MCF 10A (cell line): ENCODE data around the gene ZNF778. TPM values are rescaled to one million over a fixed set of nuclear protein-coding genes. Genes with fewer than 3 reads are reported as not detected.

ENCODE experiments used
- BruUV-seq: library from RNA; stranded (reverse); fragments of 400-500 nt; replicated peaks from 2 replicates; lab custom pipeline; 2021; lab: Mats Ljungman, UMichigan
- CTCF ChIA-PET: fragments of 300-600 bp; sonication (Branson Sonifier 250); formaldehyde crosslinking; extraction: SDS; loops from one replicate; lab custom pipeline; 2021; ENCODE audit warnings: antibody characterized with exemption, inconsistent platforms; lab: Yijun Ruan, JAX
- POLR2A ChIA-PET: fragments of 300-600, 350-650 bp; sonication (Branson Sonifier 250); formaldehyde crosslinking; extraction: SDS; loops from one replicate; lab custom pipeline; 2020; ENCODE audit warnings: antibody characterized with exemption, inconsistent platforms; lab: Yijun Ruan, JAX
- DNase-seq: peaks from one replicate; pipeline ENCODE4 v3.0.0-alpha.2; 2018; ENCODE audit not compliant: unreplicated experiment
- H3K27ac Mint-ChIP-seq: one replicate; pipeline ENCODE4 v1.8.0; 2022; ENCODE audit warnings: mild to moderate bottlenecking, low read depth, mixed read lengths; ENCODE audit not compliant: unreplicated experiment
- H3K27me3 Mint-ChIP-seq: one replicate; pipeline ENCODE4 v1.8.0; 2022; ENCODE audit warnings: mixed read lengths; ENCODE audit not compliant: insufficient read depth, unreplicated experiment
- H3K36me3 Mint-ChIP-seq: one replicate; pipeline ENCODE4 v1.8.0; 2022; ENCODE audit warnings: mild to moderate bottlenecking, moderate library complexity, mixed read lengths; ENCODE audit not compliant: insufficient read depth, unreplicated experiment
- H3K4me1 Mint-ChIP-seq: one replicate; pipeline ENCODE4 v1.8.0; 2022; ENCODE audit warnings: mixed read lengths; ENCODE audit not compliant: insufficient read depth, unreplicated experiment
- H3K4me3 Mint-ChIP-seq: one replicate; pipeline ENCODE4 v1.8.0; 2022; ENCODE audit warnings: mild to moderate bottlenecking, moderate library complexity, mixed read lengths; ENCODE audit not compliant: unreplicated experiment
- H3K9me3 Mint-ChIP-seq: one replicate; pipeline ENCODE4 v1.8.0; 2022; ENCODE audit warnings: mixed read lengths; ENCODE audit not compliant: unreplicated experiment
- CTCF ChIP-seq: fragments of 200-600 bp; IDR thresholded peaks from one replicate; pipeline ENCODE4 v1.8.0; 2022; ENCODE audit warnings: antibody characterized with exemption, mild to moderate bottlenecking; ENCODE audit not compliant: unreplicated experiment
- intact Hi-C: fragments of 100-400 bp; cut with micrococcal nuclease; formaldehyde crosslinking; loops from 2 replicates; pipeline ENCODE4 v1.14.1; 2022
- total RNA-seq: library from RNA; stranded (reverse); gene quantifications from 2 replicates; pipeline ENCODE4 v1.2.3, GENCODE V29; 2022

Gene ZNF778
- total RNA-seq, 1 experiment from 2014 or later = 15.8 TPM

- Mint-ChIP-seq H3K4me1 (peaks cover 5% of the 10 kb centered on the region), H3K4me3 (no peak overlapping the region), H3K36me3 (no peaks in the 10 kb centered on the region), H3K27me3 (no peaks in the 10 kb centered on the region), H3K9me3 (no peaks in the 10 kb centered on the region), H3K27ac (no peak overlapping the region)
- ChIA-PET POLR2A (no interaction called here), CTCF (interaction anchor here (0.5 to 0.7 kb wide), 2 partner anchors 434 to 454 kb away, joined by 3 read pairs; no protein-coding TSS in a partner anchor)
- no peak for DNase-seq
- intact Hi-C loops = no loop called here
- BruUV-seq = no TSS peak
- no peak for TF ChIP-seq CTCF
Measured at GRCh38 chr16:89174877-89175276, 42.6 kb upstream of the ZNF778 start.

- H3K27ac Mint-ChIP-seq = no peak overlapping the region
- no peaks in the 10 kb centered on the region for H3K36me3 Mint-ChIP-seq
- H3K4me3 Mint-ChIP-seq = no peak overlapping the region
- TF ChIP-seq CTCF = no peak
- H3K9me3 Mint-ChIP-seq = no peaks in the 10 kb centered on the region
- DNase-seq = no peak
- intact Hi-C loops = no loop called here
- H3K27me3 Mint-ChIP-seq = no peaks in the 10 kb centered on the region
- POLR2A ChIA-PET = no interaction called here
- no TSS peak for BruUV-seq
- CTCF ChIA-PET = interaction anchor here (0.7 kb wide), 1 partner anchor 435 kb away, joined by 3 read pairs; no protein-coding TSS in a partner anchor
- H3K4me1 Mint-ChIP-seq = peaks cover 5% of the 10 kb centered on the region
Measured at GRCh38 chr16:89175280-89176146, 42.0 kb upstream of the ZNF778 start.

- no peak for TF ChIP-seq CTCF
- ChIA-PET CTCF (interaction anchor here (0.6 kb wide), 1 partner anchor 606 kb away, joined by 4 read pairs; no protein-coding TSS in a partner anchor), POLR2A (interaction anchor here (0.5 kb wide), 1 partner anchor 87 kb away, joined by 3 read pairs; no protein-coding TSS in a partner anchor)
- Mint-ChIP-seq H3K4me1 (no peaks in the 10 kb centered on the region), H3K36me3 (no peaks in the 10 kb centered on the region), H3K4me3 (no peak overlapping the region), H3K27me3 (no peaks in the 10 kb centered on the region), H3K9me3 (no peaks in the 10 kb centered on the region), H3K27ac (no peak overlapping the region)
- intact Hi-C loops = no loop called here
- no TSS peak for BruUV-seq
- no peak for DNase-seq
Measured at GRCh38 chr16:89176147-89176690, 41.3 kb upstream of the ZNF778 start.

- H3K9me3 Mint-ChIP-seq = no peaks in the 10 kb centered on the region
- CTCF ChIA-PET = interaction anchor here (0.6 kb wide), 1 partner anchor 607 kb away, joined by 4 read pairs; no protein-coding TSS in a partner anchor
- no peak overlapping the region for H3K4me3 Mint-ChIP-seq
- no peaks in the 10 kb centered on the region for H3K27me3 Mint-ChIP-seq
- H3K36me3 Mint-ChIP-seq = peaks cover 4% of the 10 kb centered on the region
- no peak for DNase-seq
- no peak overlapping the region for H3K27ac Mint-ChIP-seq
- H3K4me1 Mint-ChIP-seq = no peaks in the 10 kb centered on the region
- intact Hi-C loops = no loop called here
- BruUV-seq = no TSS peak
- POLR2A ChIA-PET = interaction anchor here (0.5 kb wide), 1 partner anchor 87 kb away, joined by 3 read pairs; no protein-coding TSS in a partner anchor
- TF ChIP-seq CTCF = no peak
Measured at GRCh38 chr16:89176717-89177116, 40.8 kb upstream of the ZNF778 start.
